RWPE1 (cell line): ENCODE data around the gene ZMYND10.

Experiments used
- CTCF ChIA-PET: fragments of 350-600 bp; sonication (Branson Sonifier 250); formaldehyde crosslinking; extraction: SDS; loops from one replicate; lab custom pipeline; 2021; lab: Yijun Ruan, JAX
- POLR2A ChIA-PET: fragments of 400-600 bp; formaldehyde crosslinking; extraction: SDS; loops from one replicate; lab custom pipeline; 2020; ENCODE audit warnings: antibody characterized with exemption; ENCODE audit not compliant: low non-redundant PET; lab: Yijun Ruan, JAX
- DNase-seq: peaks from one replicate; pipeline ENCODE4 v3.0.0; 2012; ENCODE audit warnings: low spot score
- H3K27ac ChIP-seq: fragments of 450-650 bp; 2 replicates; pipeline ENCODE4 v1.5.1; 2017
- TF ChIP-seq, protein P1 (sequence below): fragments of 450-650 bp; conservative IDR thresholded peaks from 2 replicates; pipeline ENCODE4 v1.5.1; 2017; ENCODE audit warnings: low read depth, mild to moderate bottlenecking

Gene ZMYND10

DNA sequence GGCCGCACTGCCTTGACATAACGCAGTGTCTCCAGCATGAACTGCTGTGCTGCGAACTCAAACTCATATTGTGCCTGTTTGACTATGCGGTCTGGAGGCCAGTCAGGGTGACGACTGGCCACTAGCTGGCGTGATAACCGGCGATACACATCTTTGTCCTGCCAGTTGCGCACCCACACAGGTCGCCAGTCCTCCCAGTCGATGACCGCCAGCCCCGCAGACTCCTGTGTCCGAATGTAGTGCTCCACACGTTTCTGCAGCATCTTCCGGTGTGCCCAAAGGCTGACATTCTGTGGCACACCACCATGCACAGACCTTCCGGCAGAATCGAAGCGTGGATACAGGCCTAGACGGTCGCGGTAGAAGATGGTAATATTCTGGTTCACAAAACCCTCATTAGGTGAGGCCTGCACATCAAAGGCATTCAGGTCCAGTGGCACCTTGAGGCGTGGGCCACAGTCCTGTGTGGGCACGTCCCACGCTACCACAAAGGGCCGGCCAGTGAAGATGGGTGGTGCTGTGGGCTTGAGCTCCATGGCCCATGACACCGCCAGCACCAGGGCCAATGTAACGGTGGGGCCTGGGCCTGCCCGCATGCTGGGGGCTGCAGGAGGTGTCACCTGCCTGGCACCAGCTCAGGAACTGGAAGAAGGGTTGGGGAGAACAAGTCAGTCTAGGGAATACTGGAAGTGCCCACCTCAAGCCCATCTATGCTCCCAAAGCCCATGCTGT is 25.5 kb downstream of the ZMYND10 start:
- DNase-seq = no peak
- ChIA-PET CTCF (no interaction called here), POLR2A (no interaction called here)
- peak overlapping the region; percentile 97 for H3K27ac ChIP-seq
- TF ChIP-seq, protein P1, sequence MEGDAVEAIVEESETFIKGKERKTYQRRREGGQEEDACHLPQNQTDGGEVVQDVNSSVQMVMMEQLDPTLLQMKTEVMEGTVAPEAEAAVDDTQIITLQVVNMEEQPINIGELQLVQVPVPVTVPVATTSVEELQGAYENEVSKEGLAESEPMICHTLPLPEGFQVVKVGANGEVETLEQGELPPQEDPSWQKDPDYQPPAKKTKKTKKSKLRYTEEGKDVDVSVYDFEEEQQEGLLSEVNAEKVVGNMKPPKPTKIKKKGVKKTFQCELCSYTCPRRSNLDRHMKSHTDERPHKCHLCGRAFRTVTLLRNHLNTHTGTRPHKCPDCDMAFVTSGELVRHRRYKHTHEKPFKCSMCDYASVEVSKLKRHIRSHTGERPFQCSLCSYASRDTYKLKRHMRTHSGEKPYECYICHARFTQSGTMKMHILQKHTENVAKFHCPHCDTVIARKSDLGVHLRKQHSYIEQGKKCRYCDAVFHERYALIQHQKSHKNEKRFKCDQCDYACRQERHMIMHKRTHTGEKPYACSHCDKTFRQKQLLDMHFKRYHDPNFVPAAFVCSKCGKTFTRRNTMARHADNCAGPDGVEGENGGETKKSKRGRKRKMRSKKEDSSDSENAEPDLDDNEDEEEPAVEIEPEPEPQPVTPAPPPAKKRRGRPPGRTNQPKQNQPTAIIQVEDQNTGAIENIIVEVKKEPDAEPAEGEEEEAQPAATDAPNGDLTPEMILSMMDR = no peak

DNA sequence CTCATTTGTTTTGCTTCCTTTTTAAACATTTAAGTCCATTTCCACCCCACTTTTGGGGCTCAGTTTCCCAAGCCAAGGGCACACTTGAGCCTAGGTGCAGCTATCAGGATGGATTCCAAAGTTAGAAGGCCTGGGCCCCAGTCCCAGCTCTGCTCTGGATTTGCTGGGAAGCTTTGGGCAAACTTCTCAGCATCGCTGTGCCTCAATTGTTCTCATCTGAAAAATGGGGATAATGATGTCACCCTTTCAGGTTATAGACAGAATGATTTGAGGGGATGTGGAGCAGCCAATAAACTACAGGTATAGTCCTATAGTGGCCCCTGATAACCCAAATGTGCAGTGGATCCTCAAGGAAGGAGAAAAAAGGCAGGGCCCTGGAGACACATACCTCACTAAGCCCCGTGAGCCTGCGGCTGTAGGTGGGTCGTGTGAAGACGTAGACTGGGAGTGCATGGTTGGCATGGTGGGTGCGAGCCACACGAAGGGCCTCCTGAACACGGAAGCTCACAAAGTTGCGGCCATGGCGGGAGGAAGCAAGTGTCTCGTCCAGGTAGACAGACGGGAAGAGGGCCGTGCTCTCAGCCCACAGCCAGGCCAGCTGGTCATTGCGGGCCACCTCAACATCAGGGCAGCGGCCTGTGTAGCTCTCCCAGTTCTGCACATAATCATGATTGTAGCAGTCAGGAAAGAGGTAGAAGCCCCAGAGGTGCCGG is 26.2 kb downstream of the ZMYND10 start:
- ChIA-PET CTCF (no interaction called here), POLR2A (no interaction called here)

GRCh38 chr3:50318615-50319014 is 26.9 kb downstream of the ZMYND10 start:
- CTCF ChIA-PET = no interaction called here
- H3K27ac ChIP-seq = peak overlapping the region; percentile 97
- TF ChIP-seq, protein P1 = no peak
- POLR2A ChIA-PET = no interaction called here
- no peak for DNase-seq

More for the DNA sequence above, 26.2 kb downstream of the ZMYND10 start:
- TF ChIP-seq, protein P1 = no peak
- DNase-seq = no peak
- peak overlapping the region; percentile 97 for H3K27ac ChIP-seq

GRCh38 chr3:50318163-50318562 is 27.4 kb downstream of the ZMYND10 start:
- DNase-seq = no peak
- CTCF ChIA-PET = no interaction called here
- TF ChIP-seq, protein P1 = no peak
- POLR2A ChIA-PET = no interaction called here
- peak overlapping the region; percentile 97 for H3K27ac ChIP-seq

- POLR2A ChIA-PET = interaction anchor here (1.0 kb wide), 1 partner anchor 18 kb away, joined by 5 read pairs; the partner anchor contains the start of genes HYAL3 and NAA80
- CTCF ChIA-PET = no interaction called here
- no peak for DNase-seq
- TF ChIP-seq, protein P1 = no peak
- H3K27ac ChIP-seq = peak overlapping the region; percentile 97
Observed at GRCh38 chr3:50317300-50317699, 28.2 kb downstream of the ZMYND10 start.

DNA sequence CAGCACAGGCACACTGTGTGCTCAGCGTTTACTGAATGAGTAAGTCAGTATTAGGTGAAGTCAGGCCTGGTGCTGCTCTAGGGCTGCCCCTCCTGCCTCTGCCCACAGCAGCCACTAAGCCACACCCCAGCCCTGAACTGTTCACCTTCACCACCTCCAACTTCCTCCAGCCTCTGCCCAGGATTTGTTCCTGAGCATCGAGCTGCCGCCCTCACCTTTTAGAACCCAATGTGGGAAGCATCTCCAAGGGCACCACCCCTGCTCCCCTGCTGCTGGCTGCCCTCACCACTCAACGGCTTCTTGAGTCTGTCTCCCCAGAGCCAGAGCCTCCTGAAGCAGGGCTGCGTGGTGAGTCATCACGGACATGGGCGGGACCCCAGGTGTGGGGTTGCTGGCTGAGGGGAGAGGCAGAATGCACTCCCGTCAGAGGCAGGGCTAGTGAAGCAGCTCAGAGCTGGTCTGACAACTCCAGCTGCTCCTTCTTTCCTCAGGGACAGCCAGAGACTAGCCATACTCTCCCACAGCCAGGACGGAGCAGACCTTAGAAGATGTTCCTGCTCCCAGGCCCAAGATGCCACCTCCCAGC is 28.8 kb downstream of the ZMYND10 start:
- peak; percentile 87 for DNase-seq
- CTCF ChIA-PET = no interaction called here
- POLR2A ChIA-PET = interaction anchor here (1.0 kb wide), 1 partner anchor 17 kb away, joined by 5 read pairs; the partner anchor contains the start of genes HYAL3 and NAA80

More for the DNA sequence above, 28.8 kb downstream of the ZMYND10 start:
- TF ChIP-seq, protein P1 = no peak
- H3K27ac ChIP-seq = peak overlapping the region; percentile 97
